22Rv1 (cell line): Measurements from ENCODE around the gene KCNQ1.

Experiments used
- H3K27ac ChIP-seq: fragments of 450-650 bp; 2 replicates; pipeline ENCODE4 v1.5.1; 2017
- ZFX ChIP-seq: fragments of 450-650 bp; IDR thresholded peaks from 2 replicates; pipeline ENCODE4 v1.6.1; 2017; ENCODE audit warnings: antibody characterized with exemption, borderline replicate concordance
- TF ChIP-seq, protein P1 (sequence below): fragments of 450-650 bp; IDR thresholded peaks from 2 replicates; pipeline ENCODE4 v1.5.1; 2017; ENCODE audit warnings: mild to moderate bottlenecking

Gene KCNQ1

DNA sequence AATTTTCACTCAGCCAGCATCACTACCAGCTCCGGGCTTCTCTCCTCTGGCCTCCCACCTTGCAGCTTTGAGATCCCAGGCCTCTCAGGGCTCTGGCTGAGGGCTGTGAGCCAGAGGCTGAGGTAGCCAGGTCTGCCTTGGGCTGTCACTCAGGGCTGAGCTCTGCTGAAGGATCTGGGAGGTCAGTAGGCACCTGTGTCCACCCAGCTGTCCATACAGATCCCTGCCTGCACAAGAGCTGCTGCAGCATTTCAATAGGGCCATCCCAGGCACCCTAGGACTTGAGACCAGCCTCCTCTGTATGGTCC, 242.4 kb downstream of the KCNQ1 start:
- TF ChIP-seq ZFX = no peak
- TF ChIP-seq, protein P1, sequence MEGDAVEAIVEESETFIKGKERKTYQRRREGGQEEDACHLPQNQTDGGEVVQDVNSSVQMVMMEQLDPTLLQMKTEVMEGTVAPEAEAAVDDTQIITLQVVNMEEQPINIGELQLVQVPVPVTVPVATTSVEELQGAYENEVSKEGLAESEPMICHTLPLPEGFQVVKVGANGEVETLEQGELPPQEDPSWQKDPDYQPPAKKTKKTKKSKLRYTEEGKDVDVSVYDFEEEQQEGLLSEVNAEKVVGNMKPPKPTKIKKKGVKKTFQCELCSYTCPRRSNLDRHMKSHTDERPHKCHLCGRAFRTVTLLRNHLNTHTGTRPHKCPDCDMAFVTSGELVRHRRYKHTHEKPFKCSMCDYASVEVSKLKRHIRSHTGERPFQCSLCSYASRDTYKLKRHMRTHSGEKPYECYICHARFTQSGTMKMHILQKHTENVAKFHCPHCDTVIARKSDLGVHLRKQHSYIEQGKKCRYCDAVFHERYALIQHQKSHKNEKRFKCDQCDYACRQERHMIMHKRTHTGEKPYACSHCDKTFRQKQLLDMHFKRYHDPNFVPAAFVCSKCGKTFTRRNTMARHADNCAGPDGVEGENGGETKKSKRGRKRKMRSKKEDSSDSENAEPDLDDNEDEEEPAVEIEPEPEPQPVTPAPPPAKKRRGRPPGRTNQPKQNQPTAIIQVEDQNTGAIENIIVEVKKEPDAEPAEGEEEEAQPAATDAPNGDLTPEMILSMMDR = no peak
- H3K27ac ChIP-seq = no peak overlapping the region

DNA sequence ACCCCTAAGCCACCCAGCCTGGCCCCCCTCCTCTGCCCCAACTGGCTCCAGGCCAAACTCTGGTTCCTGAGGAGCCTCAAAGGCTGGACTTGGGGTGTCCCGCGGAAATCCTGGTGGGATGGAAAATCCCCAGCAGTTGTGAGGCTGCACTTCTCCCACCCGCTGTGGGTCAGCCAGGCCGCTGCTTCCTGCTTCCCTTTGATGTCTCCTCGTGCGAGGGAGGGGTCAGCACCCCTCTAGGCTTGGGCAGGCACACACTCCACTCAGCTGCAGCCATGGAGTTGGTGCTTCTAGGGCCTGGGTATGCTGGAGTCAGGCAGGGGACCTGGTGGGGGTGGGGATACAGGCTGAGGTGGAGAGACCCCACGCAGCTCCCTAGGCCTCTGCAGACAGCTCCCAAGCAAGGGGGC, 243.0 kb downstream of the KCNQ1 start:
- no peak overlapping the region for H3K27ac ChIP-seq
- TF ChIP-seq ZFX = no peak
- TF ChIP-seq, protein P1 = no peak

DNA sequence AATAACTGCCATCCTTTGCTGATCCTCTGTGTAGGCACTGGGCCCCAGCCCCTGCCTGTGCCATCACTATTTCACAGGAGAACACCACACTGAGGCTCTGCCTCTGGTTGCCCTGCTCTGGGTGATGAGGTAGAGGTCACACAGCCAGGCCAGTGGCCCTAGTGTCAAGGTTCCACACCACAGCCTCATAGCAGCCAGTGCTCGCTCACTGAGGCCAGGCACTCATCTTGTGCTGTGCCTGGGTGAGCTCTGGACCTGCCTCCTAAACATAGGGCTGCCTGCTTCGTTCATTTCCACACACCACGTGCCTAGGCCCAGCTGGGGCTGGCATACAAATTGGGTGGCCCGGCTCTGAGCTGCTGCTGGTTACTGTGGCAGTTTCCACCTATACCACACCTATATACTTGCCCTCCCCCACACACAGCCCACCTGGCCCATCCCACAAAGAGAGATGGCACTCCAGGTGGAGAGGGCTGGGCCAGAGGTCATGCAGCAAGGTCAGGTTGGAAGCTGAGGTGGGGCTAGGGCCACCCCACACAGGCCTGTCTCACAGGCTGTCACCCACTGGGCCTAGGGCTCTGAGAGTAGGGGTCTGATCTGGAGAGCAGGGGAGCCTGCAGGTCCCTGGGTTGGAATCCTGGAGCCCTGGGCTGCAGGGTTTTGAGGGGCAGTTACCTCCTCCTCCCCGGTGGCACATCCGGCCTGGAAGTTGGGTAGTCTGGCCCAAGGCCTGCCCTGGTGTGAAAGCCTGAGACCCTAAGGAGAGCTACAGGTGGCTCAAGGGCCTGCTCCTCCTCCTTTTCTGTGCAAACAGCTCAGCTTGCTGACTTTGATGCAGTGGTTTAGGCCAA, 243.8 kb downstream of the KCNQ1 start:
- H3K27ac ChIP-seq = no peak overlapping the region
- TF ChIP-seq, protein P1 = no peak
- TF ChIP-seq ZFX = no peak

DNA sequence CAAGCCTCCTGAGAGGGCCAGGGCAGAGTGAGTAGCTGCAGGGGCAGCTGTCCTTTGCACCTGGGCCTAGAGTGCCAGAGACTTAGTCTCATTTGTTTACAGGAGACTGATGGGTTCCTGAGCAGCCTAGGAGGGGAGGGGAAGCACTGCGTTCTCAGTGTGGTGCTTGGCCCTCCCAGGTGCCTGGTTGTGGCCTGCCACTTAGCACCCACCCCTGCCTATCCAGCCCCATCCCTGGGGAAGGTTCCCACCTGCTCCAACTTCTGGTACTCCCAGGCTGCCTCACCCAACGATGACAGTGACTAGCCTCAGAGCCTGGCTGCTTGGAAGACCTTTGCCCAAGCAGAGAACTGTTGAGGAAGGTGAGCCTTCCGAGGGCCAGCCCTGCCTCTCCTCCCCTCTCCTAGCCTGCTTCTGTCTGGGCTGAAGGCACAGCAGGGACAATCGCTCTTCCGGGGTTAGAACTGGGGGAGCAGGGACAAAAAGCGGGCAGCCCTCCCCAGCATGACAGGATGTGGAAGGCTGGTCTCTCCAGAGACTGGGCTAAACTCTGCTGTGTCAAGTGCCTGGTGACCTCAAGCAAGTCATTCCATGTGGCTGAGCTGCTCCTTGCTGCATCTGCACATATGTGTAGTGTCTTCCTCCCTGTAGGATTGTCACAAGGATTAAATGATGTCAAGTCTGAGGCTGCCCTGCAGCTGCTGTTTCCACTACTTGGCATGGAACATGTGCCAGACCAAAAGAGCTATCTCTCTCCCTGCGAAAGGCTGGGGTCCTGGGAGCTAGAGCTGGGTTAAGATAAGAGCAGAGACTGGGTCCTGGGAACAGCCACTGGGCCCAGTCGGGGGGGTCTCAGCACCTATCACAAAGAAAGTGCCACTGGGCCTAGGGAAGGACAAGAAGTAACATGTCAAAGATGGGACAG, 245.1 kb downstream of the KCNQ1 start:
- H3K27ac ChIP-seq = no peak overlapping the region
- TF ChIP-seq, protein P1 = no peak
- TF ChIP-seq ZFX = no peak

DNA sequence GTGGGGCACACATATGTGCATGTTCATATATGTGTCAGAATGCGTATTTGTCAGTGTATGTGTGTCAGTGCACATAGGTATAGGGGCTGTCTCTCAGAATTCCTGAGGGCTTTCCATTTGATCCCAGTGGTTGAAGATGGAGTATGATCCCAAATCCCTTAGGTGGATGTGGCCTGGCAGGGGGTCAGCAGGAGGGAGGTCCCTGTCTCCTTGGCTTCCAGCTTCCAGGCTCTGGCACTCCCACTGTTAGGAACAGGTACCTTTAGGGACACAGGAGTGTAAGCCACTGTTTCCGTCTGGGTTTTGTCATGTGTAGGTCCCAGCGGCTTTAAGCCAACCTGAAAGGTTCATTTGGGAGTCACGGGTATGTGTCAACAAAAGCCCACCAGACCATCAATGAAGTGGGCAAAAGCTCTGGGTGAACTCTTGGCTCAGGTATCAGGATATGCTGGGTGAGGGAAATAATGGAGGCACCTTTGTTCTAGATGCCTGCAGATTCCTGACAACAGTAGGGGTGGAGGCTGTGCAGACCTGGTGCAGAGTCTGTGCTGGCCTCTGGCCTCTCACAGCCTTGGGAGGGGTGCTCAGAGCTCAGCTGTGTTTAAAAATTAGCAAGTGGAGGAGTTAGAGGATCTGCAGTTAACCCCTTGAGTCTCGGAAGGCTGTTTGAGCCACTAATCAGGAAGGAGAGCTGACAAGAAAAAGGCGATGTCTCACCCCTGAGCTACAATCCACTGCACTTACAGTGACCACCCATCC, 246.0 kb downstream of the KCNQ1 start:
- H3K27ac ChIP-seq = no peak overlapping the region

DNA sequence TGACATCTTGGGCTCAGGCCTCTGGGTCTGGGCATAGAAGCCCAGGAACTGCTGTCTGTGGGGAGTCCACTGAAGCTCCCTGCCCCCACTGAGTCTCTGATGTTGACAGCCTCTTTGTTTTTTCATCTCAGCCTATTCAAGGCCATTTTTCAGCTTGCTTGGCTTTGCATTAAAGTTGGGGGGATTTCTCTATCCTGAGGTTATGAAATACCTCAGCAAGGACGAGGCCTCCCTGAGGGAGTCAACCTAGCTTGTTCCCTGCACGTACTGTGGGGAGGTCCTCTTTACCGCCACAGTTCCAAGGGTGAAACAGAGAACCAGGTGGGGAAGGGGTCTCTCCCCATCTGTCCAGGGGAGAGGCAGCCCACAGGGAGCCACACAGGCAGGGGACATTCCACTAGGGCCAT, 246.6 kb downstream of the KCNQ1 start:
- TF ChIP-seq ZFX = no peak
- TF ChIP-seq, protein P1 = no peak
- H3K27ac ChIP-seq = no peak overlapping the region

More for the DNA sequence above, 246.0 kb downstream of the KCNQ1 start:
- no peak for TF ChIP-seq ZFX
- TF ChIP-seq, protein P1 = no peak
